Measurements from ENCODE around the gene STXBP5L.
"Not testable (repeated sequence)": the region's sequence is repeated elsewhere in the genome, so short reads cannot be mapped to it uniquely, and the experiment has no call there.

The STXBP5L gene

DNA sequence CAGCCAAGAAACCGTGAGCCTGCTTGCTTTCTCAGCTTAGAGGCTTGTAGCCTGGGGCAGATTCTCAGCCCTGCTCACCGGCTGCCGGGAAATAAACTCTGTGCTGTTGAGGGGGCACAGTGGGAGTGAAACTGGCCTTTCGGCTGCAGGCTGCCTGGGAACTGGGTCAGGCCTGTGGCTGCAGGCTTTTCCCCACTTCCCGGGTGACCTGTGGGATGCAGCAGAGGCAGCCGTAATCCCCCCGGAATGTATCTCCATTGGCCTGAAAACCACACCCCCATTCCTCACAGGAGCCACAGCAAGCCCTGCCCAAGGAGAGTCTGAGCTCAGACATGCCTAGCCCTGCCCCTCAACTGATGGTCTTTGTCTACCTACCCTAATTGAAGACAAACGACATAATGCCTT, 110.9 kb downstream of the STXBP5L start:
- WGBS, 2 experiments (ENCODE audit: insufficient coverage in 2 of 2): 71 to 81% methylated on average over 4 to 6 of the region's 8 CpGs
- Histone ChIP-seq H3K4me3 (ENCODE audit: extremely low read depth, insufficient read depth, low read length, poor library complexity, severe bottlenecking) (no peak overlapping the region), H3K9me3 (ENCODE audit: control insufficient read depth, low read length) (no peaks in the 10 kb centered on the region), H3K36me3 (ENCODE audit: control insufficient read depth, insufficient read depth, low read length) (no peaks in the 10 kb centered on the region), H3K4me1 (ENCODE audit: control insufficient read depth, insufficient read depth, low read length, poor library complexity, severe bottlenecking) (no peaks in the 10 kb centered on the region), H3K27ac (ENCODE audit: low read depth, low read length, severe bottlenecking) (no peak overlapping the region)

DNA sequence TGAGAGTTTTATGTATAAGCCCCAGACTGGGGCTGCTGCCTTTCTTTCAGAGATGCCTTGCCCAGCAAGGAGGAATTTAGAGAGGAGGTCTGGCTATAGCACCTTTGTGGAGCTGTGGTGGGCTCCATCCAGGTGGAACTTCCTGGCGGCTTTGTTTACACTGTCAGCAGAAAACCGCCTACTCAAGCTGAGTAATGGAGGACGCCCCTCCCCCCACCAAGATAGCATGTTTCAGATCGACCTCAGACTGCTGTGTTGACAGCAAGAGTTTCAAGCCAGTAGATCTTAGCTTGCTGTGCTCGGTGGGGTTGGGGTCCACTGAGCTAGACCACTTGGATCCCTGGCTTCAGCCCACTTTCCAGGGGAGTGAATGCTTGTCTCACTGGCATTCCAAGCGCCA, 155.6 kb downstream of the STXBP5L start:
- no peaks in the 10 kb centered on the region for H3K36me3 ChIP-seq (ENCODE audit: control insufficient read depth, insufficient read depth, low read length)
- H3K9me3 ChIP-seq (ENCODE audit: control insufficient read depth, low read length): no peaks in the 10 kb centered on the region
- 76 to 81% methylated on average over 6 of the region's 6 CpGs for WGBS, 2 experiments (ENCODE audit: insufficient coverage in 2 of 2)
- no peak overlapping the region for H3K27ac ChIP-seq (ENCODE audit: low read depth, low read length, severe bottlenecking)
- peaks cover 3% of the 10 kb centered on the region for H3K4me1 ChIP-seq (ENCODE audit: control insufficient read depth, insufficient read depth, low read length, poor library complexity, severe bottlenecking)
- no peak overlapping the region for H3K4me3 ChIP-seq (ENCODE audit: extremely low read depth, insufficient read depth, low read length, poor library complexity, severe bottlenecking)

DNA sequence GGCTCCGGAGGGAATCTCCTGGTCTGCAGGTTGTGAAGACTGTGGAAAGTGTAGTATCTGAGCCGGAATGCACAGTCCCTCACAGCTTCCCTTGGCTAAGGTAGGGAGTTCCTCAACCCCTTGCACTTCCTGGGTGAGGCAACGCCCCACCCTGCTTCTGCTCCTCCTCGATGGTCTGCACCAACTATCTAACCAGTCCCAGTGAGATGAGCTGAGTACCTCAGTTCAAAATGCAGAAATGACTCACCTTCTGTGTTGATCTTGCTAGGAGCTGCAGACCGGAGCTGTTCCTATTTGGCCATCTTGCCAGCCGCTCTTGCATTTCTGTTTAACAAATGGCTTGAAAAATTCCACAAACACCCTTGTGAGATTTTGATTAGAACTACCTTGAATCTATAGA, 156.1 kb downstream of the STXBP5L start:
- 50 to 92% methylated on average over 1 to 3 of the region's 6 CpGs for WGBS, 2 experiments (ENCODE audit: insufficient coverage in 2 of 2)
- no peaks in the 10 kb centered on the region for H3K9me3 ChIP-seq (ENCODE audit: control insufficient read depth, low read length)
- H3K4me1 ChIP-seq (ENCODE audit: control insufficient read depth, insufficient read depth, low read length, poor library complexity, severe bottlenecking): peaks cover 3% of the 10 kb centered on the region
- no peaks in the 10 kb centered on the region for H3K36me3 ChIP-seq (ENCODE audit: control insufficient read depth, insufficient read depth, low read length)
- H3K4me3 ChIP-seq (ENCODE audit: extremely low read depth, insufficient read depth, low read length, poor library complexity, severe bottlenecking): no peak overlapping the region
- H3K27ac ChIP-seq (ENCODE audit: low read depth, low read length, severe bottlenecking): no peak overlapping the region

DNA sequence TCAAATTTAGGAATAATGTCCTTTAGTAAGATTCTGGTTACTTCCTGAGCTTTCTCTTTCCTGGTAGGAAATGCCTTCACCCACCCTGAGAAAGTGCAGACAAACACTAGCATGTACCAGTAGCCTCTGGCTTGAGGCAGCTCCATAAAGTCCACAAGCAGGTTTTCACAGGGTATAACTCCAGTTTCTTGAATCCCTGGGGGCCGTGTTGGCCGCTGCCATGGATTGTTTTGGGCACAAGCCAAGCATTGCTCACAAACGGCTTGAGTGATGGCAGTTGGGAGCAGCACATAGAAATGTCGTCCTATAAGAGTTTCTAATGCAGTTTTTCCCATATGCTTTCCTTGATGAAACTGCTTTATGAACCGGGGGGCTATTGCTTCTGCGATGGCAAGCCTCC, 164.1 kb downstream of the STXBP5L start:
- H3K27ac ChIP-seq (ENCODE audit: low read depth, low read length, severe bottlenecking): no peak overlapping the region
- H3K9me3 ChIP-seq (ENCODE audit: control insufficient read depth, low read length): no peaks in the 10 kb centered on the region
- no peaks in the 10 kb centered on the region for H3K36me3 ChIP-seq (ENCODE audit: control insufficient read depth, insufficient read depth, low read length)
- no peak overlapping the region for H3K4me3 ChIP-seq (ENCODE audit: extremely low read depth, insufficient read depth, low read length, poor library complexity, severe bottlenecking)
- no peaks in the 10 kb centered on the region for H3K4me1 ChIP-seq (ENCODE audit: control insufficient read depth, insufficient read depth, low read length, poor library complexity, severe bottlenecking)
- 83 to 88% methylated on average over 4 to 5 of the region's 6 CpGs for WGBS, 2 experiments (ENCODE audit: insufficient coverage in 2 of 2)

DNA sequence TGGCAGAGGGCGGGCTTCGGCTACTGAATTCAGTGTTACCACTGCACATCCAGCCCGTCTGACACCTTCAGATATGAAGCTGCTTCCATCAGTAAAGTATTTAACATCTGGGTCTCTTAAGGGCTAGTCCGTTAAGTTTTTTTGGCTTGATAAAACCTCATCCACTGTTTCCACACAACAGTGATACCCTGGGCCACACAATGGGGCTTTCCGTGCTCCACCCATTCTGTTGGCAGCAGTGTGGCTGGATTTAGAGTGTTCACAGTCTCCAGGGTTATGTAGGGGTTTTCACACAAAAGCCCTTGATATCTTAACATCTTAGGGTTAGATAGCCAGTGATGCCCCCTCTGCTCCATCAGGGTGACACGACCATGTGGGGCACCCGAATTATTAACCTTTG, 165.0 kb downstream of the STXBP5L start:
- Histone ChIP-seq H3K9me3 (ENCODE audit: control insufficient read depth, low read length) (no peaks in the 10 kb centered on the region), H3K36me3 (ENCODE audit: control insufficient read depth, insufficient read depth, low read length) (no peaks in the 10 kb centered on the region), H3K27ac (ENCODE audit: low read depth, low read length, severe bottlenecking) (no peak overlapping the region)

DNA sequence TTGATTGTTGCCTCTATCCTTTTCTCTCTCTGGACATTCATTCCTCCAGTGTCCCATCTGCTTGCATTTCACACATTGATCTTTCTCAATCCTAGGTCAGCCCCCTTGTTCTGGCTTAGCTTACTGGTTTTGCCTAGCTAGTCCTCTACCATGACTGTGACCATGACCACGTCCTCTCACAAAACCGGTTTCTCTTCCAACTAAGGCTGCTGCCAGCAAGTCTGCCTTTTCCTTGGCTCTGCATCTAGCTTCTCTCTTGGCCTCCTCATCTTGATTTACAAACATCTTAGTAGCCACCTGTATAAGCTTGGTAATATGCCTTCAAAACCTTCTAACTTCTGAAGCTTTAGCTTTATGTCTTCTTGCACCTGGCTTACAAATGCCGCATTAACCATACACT, 167.2 kb downstream of the STXBP5L start:
- 90 to 92% methylated on average over 3 of the region's 3 CpGs for WGBS, 2 experiments (ENCODE audit: insufficient coverage in 2 of 2)
- no peaks in the 10 kb centered on the region for H3K4me1 ChIP-seq (ENCODE audit: control insufficient read depth, insufficient read depth, low read length, poor library complexity, severe bottlenecking)
- H3K4me3 ChIP-seq (ENCODE audit: extremely low read depth, insufficient read depth, low read length, poor library complexity, severe bottlenecking): no peak overlapping the region
- H3K27ac ChIP-seq (ENCODE audit: low read depth, low read length, severe bottlenecking): no peak overlapping the region
- H3K36me3 ChIP-seq (ENCODE audit: control insufficient read depth, insufficient read depth, low read length): no peaks in the 10 kb centered on the region
- no peaks in the 10 kb centered on the region for H3K9me3 ChIP-seq (ENCODE audit: control insufficient read depth, low read length)

More for the DNA sequence above, 165.0 kb downstream of the STXBP5L start:
- no peaks in the 10 kb centered on the region for H3K4me1 ChIP-seq (ENCODE audit: control insufficient read depth, insufficient read depth, low read length, poor library complexity, severe bottlenecking)
- 92 to 97% methylated on average over 5 of the region's 7 CpGs for WGBS, 2 experiments (ENCODE audit: insufficient coverage in 2 of 2)
- no peak overlapping the region for H3K4me3 ChIP-seq (ENCODE audit: extremely low read depth, insufficient read depth, low read length, poor library complexity, severe bottlenecking)

DNA sequence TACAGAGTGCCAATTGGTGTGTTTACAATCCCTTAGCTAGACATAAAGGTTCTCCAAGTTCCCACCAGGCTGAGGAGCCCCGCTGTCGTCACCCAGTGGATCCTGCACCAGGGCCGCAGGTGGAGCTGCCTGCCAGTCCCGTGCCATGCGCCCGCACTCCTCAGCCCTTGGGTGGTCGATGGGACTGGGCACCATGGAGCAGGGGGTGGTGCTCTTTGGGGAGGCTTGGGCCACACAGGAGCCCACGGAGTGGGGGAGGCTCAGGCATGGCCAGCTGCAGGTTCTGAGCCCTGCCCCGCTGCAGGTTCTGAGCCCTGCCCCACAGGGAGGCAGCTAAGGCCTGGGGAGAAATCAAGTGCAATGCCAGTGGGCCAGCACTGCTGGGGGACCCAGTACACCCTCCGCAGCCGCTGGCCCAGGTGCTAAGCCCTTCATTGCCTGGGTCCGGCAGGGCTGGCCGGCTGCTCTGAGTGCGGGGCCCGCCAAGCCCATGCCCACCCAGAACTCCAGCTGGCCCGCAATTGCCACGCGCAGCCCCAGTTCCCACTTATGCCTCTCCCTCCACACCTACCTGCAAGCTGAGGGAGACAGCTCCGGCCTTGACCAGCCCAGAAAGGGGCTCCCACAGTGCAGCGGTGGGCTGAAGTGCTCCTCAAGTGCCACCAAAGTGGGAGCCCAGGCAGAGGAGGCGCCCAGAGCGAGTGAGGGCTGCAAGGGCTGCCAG, 170.5 kb downstream of the STXBP5L start:
- not testable (repeated sequence) for H3K4me3 ChIP-seq (ENCODE audit: extremely low read depth, insufficient read depth, low read length, poor library complexity, severe bottlenecking); H3K36me3 ChIP-seq (ENCODE audit: control insufficient read depth, insufficient read depth, low read length); H3K27ac ChIP-seq (ENCODE audit: low read depth, low read length, severe bottlenecking); H3K4me1 ChIP-seq (ENCODE audit: control insufficient read depth, insufficient read depth, low read length, poor library complexity, severe bottlenecking); H3K9me3 ChIP-seq (ENCODE audit: control insufficient read depth, low read length)
- 94 to 97% methylated on average over 13 to 15 of the region's 22 CpGs for WGBS, 2 experiments (ENCODE audit: insufficient coverage in 2 of 2)

DNA sequence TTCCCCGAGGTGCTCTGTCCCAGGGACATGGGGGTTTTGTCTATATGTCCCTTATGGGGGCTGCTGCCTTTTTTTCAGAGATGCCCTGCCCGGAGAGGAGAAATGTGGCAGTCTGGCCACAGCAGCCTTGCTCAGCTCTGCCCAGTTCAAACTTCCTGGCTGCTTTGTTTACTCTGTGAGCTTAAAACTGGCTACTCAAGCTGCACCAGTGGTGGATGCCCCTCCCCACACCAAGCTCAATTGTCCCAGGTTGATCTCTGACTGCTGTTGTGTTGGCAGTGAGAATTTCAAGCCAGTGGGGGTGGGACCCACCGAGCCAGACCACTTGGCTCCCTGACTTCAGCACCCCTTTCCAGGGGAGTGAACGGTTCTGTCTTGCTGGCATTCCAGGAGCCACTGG, 188.9 kb downstream of the STXBP5L start:
- no peaks in the 10 kb centered on the region for H3K36me3 ChIP-seq (ENCODE audit: control insufficient read depth, insufficient read depth, low read length)
- 69 to 73% methylated on average over 3 of the region's 4 CpGs for WGBS, 2 experiments (ENCODE audit: insufficient coverage in 2 of 2)
- no peak overlapping the region for H3K27ac ChIP-seq (ENCODE audit: low read depth, low read length, severe bottlenecking)
- no peaks in the 10 kb centered on the region for H3K4me1 ChIP-seq (ENCODE audit: control insufficient read depth, insufficient read depth, low read length, poor library complexity, severe bottlenecking)
- H3K9me3 ChIP-seq (ENCODE audit: control insufficient read depth, low read length): no peaks in the 10 kb centered on the region
- no peak overlapping the region for H3K4me3 ChIP-seq (ENCODE audit: extremely low read depth, insufficient read depth, low read length, poor library complexity, severe bottlenecking)

DNA sequence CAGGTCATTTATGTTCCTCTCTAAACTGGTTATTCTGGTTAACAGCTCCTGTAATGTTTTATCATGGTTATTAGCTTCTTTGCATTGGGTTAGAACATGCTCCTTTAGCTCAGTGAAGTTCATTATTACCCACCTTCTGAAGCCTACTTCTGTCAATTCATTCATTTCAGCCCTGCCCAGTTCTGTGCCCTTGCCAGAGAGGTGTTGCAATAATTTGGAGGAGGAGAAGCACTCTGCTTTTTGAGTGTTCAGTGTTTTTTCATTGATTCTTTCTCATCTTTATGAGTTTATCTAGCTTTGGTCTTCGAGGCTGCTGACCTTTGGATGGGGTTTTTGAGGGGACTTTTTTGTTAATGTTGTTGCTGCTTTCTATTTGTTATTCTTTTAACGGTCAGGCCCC, 203.1 kb downstream of the STXBP5L start:
- not testable (repeated sequence) for H3K4me3 ChIP-seq (ENCODE audit: extremely low read depth, insufficient read depth, low read length, poor library complexity, severe bottlenecking); H3K9me3 ChIP-seq (ENCODE audit: control insufficient read depth, low read length); H3K27ac ChIP-seq (ENCODE audit: low read depth, low read length, severe bottlenecking); H3K36me3 ChIP-seq (ENCODE audit: control insufficient read depth, insufficient read depth, low read length); H3K4me1 ChIP-seq (ENCODE audit: control insufficient read depth, insufficient read depth, low read length, poor library complexity, severe bottlenecking)
- WGBS, 2 experiments (ENCODE audit: insufficient coverage in 2 of 2): 100% methylated on average over 1 to 2 of the region's 2 CpGs

DNA sequence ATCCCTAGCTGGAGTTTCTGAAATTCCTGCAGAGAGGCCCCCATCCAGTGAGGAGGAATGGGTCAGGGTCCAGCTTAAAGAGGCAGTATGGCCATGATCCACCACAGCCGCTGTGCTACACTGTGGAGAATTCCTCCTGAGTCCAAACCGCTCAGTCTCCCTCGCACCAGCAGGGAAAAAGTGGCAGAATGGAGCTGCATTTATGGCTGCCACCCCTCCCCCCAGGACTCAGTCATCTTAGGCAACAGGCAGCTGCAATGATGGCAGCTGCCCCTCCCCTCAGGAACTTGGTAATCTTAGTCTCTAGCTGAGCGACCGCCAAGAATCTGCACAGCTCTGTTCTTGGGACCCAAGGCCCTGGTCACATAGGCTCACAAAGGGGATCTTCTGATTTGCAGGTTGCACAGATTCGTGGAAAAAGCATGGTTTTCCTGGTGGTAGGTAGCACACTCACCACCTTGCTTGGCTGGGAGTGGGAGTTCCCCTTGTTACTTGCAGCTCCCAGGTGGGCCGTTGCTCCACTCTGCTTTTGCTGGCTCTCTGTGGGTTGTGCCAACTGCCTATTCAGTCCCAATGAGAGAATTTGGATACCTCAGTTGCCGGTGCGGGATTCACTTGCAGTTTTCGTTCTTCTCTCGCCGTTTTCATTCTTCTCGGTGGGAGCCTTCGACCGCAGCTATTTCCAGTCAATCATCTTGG, 204.1 kb downstream of the STXBP5L start:
- 83 to 85% methylated on average over 13 of the region's 15 CpGs for WGBS, 2 experiments (ENCODE audit: insufficient coverage in 2 of 2)
- H3K4me1 ChIP-seq (ENCODE audit: control insufficient read depth, insufficient read depth, low read length, poor library complexity, severe bottlenecking): no peaks in the 10 kb centered on the region
- H3K36me3 ChIP-seq (ENCODE audit: control insufficient read depth, insufficient read depth, low read length): no peaks in the 10 kb centered on the region
- no peak overlapping the region for H3K27ac ChIP-seq (ENCODE audit: low read depth, low read length, severe bottlenecking)
- peaks cover 6% of the 10 kb centered on the region for H3K9me3 ChIP-seq (ENCODE audit: control insufficient read depth, low read length)
- no peak overlapping the region for H3K4me3 ChIP-seq (ENCODE audit: extremely low read depth, insufficient read depth, low read length, poor library complexity, severe bottlenecking)

DNA sequence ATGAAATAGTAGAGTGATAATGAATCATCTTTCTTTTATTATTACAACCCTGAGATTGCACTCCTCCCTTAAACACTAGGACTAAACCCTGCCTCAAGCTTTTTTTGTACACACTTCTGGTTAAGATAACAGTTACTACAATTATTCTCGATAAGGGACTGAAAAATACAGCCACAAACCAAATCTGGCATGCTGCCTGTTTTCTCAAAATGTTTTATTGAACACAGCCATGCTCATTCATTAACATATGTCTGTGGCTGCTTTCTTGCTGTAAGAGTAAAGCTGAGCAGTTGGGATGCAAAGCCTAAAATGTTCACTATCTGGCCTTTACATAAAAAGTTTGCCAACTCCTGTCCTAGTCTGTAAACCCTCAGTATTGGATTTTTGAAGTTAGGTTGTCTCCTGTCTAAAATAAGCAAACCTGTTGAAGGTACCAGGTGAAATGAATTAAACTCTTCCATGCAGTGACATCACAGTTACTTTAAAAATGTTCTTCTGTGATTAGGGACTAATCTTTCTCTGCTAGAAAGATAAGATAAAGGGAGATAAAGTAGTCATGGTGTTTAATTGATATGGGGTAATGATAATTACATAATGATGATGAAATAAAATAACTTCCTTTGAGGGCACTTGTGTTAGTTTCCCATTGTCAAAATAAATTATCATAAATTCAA, 218.2 kb downstream of the STXBP5L start:
- H3K4me1 ChIP-seq (ENCODE audit: control insufficient read depth, insufficient read depth, low read length, poor library complexity, severe bottlenecking): no peaks in the 10 kb centered on the region
- H3K4me3 ChIP-seq (ENCODE audit: extremely low read depth, insufficient read depth, low read length, poor library complexity, severe bottlenecking): no peak overlapping the region
- H3K27ac ChIP-seq (ENCODE audit: low read depth, low read length, severe bottlenecking): no peak overlapping the region
- H3K36me3 ChIP-seq (ENCODE audit: control insufficient read depth, insufficient read depth, low read length): no peaks in the 10 kb centered on the region
- H3K9me3 ChIP-seq (ENCODE audit: control insufficient read depth, low read length): no peaks in the 10 kb centered on the region
- 89 to 100% methylated on average over 1 of the region's 1 CpG for WGBS, 2 experiments (ENCODE audit: insufficient coverage in 2 of 2)

All from mesodermal cell (in vitro differentiated cells).